Measurements from ENCODE around the gene OPALIN. TPM values are rescaled to one million over a fixed set of nuclear protein-coding genes. Genes with fewer than 3 reads are reported as not detected.

The OPALIN gene
- total RNA-seq, 1 donor from 2014 or later, result not detected

DNA sequence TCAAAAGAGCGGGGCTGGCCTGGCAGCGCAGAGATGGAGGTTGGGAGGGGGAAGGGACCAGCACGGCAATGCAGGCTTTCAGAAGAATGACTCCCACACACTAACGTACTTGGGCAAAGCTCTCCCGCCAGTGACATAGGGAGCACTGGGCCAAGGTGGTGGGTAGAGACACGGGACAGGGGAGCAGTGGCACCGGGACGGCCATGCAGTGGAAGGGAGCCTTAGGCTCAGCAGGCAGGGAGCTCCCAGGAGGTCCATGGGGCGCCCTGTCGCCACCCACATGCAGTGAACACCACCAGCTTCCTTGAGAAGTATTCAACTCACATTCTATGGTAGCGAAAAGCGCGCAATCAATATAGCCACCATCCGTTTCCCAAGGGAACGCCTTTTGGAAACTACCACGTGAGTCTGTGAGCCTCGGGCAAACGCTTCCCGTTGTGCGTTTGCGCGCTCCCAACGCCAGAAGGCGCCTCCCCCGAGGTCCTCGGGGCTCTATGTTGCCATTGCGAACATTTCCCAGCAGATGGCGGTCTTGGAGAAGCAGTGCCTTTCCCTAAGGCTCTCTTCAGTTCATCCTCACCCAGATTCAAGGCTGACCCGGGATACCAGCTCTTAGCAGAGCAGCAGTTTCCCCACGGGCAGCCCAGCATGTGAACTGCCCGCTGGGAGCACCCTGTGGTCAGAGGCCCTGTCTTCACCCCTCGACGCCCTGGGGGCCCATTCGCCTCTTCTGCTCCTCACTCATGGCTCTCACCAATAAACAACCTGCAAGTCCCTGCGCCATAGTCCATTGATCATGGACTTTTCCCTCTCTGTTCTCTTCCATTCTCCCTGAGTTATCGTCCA is 16.4 kb upstream of the OPALIN start:
- DNase-seq, result peak; percentile 90
- ATAC-seq, result peak; percentile 88
- intact Hi-C loops (cut with micrococcal nuclease), result no loop called here

DNA sequence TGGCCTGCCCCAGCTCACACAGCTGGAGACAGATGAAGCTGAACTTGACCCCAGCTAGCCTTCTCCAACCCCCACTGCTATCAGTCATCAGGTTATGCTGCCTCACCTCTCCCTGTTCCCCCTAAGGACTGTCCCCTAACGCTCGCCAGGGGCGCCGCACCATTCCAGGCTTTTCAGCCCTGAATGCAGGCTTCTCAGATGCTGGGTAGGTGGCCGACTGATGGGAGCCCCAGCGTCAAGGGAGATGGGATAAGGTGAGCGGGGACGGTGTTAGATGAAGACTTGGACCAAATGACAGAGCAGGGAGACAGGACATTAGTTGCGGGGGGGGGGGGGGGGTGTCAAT is 15.8 kb upstream of the OPALIN start:
- no peak for ATAC-seq
- DNase-seq, result no peak
- intact Hi-C loops (cut with micrococcal nuclease), result no loop called here

DNA sequence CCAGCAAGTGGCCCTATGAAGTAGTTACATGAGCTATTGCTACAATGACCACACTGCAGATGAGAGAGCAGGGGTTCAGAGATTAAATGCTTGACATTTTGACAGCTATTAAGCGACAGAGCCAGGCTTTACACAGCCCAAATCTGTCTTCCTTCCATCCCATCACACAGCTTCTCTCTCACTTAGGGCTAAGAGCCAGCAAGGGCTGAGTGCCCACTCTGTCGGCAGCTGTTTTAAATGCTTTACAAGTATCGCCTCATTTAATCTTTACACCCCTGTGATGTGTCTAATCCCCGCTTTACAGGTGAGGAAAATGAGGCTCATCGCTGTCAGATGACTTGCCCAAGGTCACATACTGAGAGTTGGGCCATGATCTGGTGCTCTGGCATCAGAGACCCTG is 15.2 kb upstream of the OPALIN start:
- DNase-seq (no peak), ATAC-seq (no peak)
- intact Hi-C loops (cut with micrococcal nuclease), result no loop called here

DNA sequence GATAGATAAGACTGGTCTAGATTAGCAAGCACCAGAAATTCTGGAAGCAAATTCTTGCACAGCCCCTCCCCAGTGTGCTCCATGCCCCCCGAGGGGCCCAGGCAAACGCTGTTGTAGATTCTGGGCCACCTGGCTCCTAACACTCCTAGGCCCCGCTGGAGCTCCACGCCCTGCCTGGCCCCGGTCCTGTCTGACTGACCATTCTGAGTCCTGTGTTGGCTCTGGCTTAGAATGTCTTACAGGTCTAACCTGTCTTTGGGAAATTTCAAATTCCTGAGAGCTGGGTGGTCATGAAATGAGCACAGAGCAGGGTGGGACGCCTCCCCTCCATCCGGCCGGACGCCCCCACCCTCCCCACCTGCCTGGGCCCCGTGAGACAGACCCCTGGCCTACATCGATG is 12.6 kb upstream of the OPALIN start:
- DNase-seq, result no peak
- intact Hi-C loops (cut with micrococcal nuclease), result no loop called here
- no peak for ATAC-seq

DNA sequence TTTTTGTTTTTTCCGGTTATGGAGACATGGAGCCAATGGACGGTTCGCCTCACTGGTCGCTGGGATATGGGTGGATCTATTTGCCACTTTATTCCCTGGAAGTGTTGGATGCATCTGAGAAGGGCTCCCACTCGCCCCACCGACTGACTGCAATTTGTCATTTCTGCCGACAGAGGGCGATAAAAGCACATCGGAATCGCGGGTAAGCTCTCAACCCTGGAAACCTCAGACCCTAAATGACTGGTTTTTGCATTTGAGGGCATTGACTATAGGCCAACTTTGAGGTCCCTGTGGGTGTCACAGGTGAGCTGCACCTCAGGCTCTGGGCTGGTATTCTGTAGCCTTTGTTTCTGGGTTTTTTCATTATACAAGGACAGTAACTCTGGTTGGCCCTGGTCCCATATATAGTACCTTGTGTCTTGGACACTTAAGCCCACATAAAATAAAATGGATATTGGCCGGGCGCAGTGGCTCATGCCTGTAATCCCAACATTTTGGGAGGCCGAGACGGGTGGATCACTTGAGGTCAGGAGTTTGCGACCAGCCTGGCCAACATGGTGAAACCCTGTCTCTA is 11.9 kb upstream of the OPALIN start:
- DNase-seq (no peak), ATAC-seq (peak; percentile 26)
- intact Hi-C loops (cut with micrococcal nuclease), result no loop called here

DNA sequence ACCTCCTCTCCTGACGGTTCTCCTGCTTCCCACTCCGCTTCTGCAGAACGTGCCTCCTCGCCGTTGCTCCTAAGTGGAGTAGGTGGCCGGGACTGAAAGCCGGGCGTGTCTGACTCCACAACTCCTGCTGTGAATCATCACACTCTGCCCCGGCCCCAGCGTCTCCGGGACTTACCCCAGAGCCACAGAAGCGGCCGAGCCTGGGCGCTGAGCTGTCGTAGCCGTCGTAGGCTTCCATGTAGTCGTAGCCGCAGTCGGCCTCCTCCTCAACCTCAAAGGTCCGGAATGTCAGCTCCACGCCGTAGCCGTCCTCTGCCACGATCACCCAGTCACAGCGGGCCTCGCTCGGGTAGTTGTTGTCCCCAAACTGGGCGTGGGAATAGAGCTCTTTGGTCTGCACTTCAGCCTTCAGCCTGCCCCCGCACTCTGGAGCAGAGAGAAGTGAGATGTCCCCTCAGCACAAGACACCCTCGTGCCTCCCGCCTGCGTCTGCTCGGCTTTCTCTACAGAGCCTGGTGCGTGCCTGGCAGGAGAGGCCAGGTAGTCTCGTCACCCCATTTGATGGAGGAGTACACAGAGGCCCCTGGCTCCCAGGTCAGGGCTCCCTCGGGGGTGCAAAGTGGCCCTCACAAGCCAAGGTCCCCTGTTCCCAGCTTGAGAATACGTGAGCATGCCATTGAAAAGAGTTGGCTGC is 11.2 kb upstream of the OPALIN start:
- intact Hi-C loops (cut with micrococcal nuclease), result no loop called here
- ATAC-seq, result no peak
- no peak for DNase-seq

DNA sequence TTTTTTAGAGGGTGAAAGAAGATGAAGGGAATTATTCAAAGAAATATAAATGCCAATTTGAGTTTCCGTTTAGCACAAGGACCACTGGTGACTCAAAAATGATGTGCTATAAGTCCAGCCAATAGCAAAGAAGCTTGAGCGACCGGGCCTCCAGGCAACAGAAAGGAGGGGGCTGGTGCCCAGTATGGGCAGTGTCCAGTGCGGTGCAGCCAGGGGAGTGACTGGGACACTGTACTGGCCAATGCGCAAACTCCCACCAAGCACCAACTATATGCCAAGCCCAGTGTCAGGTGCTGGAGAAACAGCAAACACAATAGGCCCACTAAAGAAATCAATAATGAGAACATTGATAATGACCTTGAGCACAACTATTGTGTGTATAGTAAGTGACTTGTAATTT is 10.2 kb upstream of the OPALIN start:
- no peak for DNase-seq
- ATAC-seq, result no peak
- intact Hi-C loops (cut with micrococcal nuclease), result no loop called here

DNA sequence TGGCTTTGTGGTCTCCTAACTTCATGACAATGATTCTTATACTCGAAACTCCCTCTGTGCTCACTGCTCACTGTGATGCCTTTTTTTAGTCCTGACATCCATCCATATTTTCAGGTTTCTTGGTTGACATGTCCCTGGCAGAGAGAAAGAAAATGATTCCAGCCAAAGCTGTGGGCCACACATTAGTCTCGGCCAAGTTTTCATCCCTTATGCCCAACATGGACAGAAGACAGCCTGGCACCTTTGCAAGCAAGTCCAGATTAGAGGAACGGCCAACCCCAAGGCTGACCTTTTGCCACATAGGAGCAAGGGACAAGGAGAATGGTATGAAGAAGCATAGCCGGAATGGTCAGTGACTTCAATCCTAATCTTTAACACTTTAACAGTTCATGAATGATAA is 8.7 kb upstream of the OPALIN start:
- DNase-seq (no peak), ATAC-seq (peak; percentile 83)
- intact Hi-C loops (cut with micrococcal nuclease), result no loop called here

DNA sequence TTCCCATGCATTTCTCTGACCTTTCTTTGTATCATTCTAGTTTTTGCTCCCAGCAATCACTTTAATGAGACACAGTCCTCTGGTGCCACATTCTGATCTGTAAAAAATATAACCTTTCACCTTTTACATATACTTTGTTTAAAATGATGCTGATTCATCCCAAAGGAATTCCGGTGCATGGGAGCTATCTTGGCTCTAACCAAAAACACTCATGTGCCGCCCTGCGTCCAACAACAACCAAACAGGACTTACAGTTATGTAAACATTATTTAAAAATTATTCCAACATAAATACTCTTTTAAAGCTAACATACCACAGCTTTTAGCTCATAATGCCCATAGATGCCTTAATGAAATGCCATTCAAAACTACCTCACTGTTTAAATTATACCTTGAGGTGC is 7.7 kb upstream of the OPALIN start:
- intact Hi-C loops (cut with micrococcal nuclease), result no loop called here

DNA sequence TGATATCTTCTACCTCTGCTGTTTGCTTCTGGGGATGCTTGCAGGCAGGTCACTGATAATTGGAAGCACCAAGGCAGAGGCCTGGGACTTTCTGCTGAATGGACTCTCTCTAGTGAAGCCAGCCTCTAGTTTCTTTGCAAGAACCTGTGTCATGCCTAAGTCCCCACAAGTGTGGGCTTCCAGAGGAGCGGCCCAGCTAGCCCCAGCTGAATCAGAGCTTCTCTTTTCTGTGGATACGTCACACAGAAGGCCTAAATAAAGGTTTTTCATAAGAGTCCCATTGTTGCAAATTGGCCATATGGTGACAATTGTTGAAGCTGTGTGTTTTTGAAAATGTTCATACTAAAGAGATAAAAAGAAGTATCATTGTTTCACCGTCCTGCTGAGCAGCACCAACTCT is 6.8 kb upstream of the OPALIN start:
- no peak for ATAC-seq
- DNase-seq, result no peak
- intact Hi-C loops (cut with micrococcal nuclease), result no loop called here

More for the DNA sequence above, 7.7 kb upstream of the OPALIN start:
- DNase-seq (no peak), ATAC-seq (no peak)

DNA sequence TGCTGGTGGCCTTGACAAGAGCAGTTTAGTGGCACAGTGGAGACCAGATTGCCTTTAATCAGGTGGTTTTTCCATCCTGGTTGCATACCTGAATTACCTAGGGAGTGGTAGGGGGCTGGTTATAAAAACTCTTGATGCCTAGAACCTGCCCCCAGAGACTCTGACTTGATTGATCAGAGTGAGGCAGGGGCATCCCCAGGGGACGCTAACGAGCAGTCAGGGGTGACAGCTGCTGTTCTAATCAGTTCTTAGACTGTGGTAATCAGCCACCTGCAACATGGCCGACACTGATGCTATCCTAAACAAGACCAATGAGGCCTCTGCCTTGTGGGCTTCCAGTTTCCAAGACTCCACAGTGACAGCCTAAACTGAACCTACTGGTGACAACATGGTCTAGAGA is 2.0 kb upstream of the OPALIN start:
- intact Hi-C loops (cut with micrococcal nuclease), result no loop called here
- no peak for DNase-seq

DNA sequence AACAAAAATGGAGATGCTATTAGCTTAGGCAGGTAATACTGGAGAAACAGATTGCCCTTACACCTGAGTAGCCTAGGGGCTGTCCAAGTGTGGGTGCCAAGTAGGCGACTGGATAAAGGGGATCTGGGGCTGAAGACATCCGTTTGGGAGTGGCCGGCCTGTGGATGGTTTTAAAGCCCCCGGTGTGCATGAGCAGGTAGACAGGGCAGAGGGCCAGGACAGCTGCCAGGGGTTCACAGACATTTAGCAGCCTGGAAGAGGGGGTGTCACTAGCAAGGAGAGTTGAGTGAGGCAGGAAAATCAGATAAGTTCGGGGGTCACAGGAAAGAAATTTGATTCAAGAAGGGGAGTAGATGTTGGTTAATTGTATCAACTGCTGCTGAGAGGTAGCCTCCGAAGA is 1.5 kb upstream of the OPALIN start:
- ATAC-seq, result no peak
- no peak for DNase-seq
- intact Hi-C loops (cut with micrococcal nuclease), result no loop called here

More for the DNA sequence above, 2.0 kb upstream of the OPALIN start:
- ATAC-seq, result no peak

DNA sequence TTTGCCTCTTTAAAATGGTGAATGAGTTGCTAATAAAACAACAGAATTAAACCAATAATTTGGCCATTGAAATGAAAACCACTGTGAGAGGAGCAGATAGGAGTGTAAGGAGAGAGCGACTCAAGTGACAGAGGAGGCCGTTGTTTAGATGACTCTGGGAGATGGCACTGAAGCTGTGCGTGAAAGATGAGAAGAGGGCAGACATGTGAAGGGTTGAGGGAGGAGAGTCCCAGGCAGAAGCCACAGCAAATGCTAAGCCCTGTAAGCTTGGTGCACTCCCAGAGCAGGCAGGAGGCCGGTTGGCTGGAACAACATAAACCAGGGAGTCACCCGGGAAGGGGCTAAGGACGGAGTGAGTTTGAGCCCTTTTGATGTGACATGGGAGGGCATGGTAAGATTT is 814 bp upstream of the OPALIN start:
- intact Hi-C loops (cut with micrococcal nuclease), result no loop called here
- no peak for DNase-seq
- ATAC-seq, result no peak

DNA sequence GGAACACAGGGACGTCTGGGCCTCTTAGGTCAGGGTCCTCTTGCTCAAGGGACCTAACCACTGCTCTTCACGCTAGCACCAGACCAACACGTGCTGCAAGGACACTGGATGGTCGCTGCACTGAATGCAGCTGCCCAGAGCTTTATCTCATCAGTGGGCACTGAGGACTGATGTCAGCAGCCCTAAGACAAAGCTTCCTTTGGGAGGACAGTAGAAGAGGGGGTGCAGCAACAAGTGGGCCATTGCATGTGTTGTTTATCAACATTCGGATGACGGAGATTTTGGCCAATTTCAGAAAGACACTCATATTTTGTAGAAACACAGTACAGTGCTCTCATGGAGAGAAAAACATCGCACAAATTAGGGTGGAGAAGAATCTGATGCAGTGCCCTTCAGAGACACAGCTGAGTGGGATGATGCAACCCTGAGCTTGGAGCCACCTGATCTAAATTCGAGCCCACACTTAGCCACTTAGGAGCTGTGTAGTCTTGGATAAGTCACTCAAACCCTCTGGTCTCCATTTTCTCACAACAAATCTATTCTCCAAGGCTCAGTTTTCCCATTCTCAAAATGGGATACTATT is 1.7 kb downstream of the OPALIN start:
- intact Hi-C loops (cut with micrococcal nuclease), result no loop called here
- ATAC-seq, result no peak
- no peak for DNase-seq

DNA sequence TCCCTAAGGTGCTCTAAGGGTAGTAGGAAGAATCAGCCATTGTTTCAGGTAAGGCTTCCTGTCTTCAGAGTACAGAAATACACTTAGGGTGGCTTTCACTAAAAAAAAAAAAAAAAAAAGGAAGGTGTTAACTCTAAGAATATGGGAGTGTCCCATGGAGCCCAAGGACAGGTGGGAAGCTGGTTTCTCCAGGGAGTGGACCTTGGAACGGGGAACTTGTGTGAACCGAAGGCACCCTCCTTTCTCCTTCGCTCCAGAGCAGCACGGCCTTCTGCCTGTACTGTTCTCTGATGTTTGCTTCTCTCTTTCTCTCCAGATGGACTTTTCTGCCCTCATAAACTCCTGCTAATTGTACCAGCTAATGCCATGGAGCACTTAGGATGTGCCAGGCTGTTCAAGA is 6.2 kb downstream of the OPALIN start:
- intact Hi-C loops (cut with micrococcal nuclease), result no loop called here
- ATAC-seq (no peak), DNase-seq (no peak)

DNA sequence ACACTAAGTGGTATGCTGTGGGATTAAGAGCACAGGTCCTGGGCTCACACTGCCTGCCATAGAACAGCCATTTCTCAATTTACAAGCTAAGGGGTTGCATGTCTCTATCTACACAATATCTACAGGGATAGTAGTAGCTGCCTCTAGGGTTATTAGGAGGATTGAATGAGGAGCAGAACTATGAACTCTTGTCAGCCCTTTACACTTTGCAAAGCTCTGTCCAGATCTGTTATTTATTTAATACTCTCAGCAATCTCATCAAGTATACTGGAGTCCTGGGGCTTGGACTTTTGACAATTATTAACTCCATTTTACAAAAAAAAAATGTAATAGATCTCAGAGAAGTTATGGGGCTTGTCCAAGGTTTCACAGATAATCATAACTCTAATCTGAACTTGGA is 6.8 kb downstream of the OPALIN start:
- intact Hi-C loops (cut with micrococcal nuclease), result no loop called here
- DNase-seq (no peak), ATAC-seq (no peak)

DNA sequence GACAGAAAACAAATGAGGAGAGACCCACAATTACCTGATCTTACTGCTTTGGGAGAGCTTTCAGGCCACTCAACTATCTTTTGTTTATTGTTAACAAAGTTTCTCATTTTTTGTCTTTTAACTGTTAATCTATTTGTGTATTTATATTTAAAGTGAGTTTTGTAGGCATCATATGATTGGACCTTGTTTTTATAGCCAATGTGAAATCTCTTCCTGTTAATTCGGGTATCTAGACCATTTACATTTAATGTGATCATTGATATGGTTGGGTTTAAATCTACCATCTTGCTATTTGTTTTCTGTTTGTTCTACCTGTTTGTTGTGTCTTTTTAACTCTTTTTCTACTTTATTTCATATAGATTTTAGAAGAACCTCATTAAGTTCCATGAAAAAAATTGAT is 12.5 kb downstream of the OPALIN start:
- no peak for ATAC-seq
- intact Hi-C loops (cut with micrococcal nuclease), result no loop called here
- DNase-seq, result no peak

DNA sequence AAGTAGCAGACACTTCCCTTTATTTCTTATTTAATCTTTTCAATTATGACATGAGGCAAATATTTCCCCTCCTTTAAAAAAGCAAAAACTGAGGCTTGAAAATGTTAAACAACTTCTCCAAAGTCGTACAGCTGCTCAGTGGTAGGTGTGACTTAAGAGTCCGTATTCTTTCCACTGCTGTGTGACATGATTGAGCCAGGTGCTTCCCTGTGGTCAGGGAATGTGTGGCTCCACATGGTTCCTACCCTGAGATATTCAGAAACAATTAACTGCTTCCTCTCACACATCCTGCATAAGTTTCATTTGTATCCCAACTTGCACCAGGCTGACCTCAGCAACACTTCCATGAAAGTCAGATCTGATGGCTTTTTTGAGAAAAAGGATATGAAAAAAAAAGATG is 13.6 kb downstream of the OPALIN start:
- intact Hi-C loops (cut with micrococcal nuclease), result no loop called here
- DNase-seq (no peak), ATAC-seq (no peak)

DNA sequence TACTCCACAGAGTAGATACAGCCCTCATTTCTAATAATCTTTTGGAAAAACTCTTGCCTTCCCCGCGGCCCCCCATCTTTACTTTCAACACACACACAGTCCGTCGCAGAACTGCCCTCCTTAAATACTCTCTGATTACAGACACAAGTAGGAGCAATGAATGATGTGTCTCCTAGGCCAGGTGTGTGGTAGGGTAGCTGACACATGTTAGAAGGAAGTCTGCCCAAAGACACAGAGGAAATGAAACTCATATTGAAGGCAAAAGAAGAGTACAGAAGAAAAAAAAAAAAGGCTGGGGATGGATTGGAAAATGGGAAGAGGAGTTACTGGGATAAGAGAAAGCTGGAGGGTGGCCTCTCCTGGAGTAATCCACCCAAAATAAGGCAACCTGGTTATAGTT is 14.6 kb downstream of the OPALIN start:
- intact Hi-C loops (cut with micrococcal nuclease), result no loop called here
- DNase-seq (no peak), ATAC-seq (no peak)

DNA sequence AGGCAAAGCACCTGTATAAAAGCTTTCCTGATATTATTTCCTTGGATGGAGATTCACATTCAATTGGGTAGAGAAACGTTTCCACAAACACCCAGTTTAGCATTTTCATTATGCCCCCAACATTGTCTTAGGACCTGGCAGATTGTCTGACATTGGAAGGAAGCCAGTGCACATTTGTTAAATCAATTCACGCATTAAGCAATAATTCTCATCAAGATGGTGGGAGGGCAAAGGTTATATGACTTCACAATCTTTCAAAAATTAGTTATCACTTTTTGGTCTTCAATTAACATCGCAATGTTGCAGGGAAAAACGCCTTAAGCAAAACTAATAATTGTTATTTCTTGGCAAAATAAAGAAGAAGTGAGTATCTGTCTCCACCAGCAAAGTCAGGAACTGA is 16.4 kb downstream of the OPALIN start:
- ATAC-seq, result no peak
- DNase-seq, result no peak
- intact Hi-C loops (cut with micrococcal nuclease), result no loop called here

Measured in left ventricle myocardium superior (tissue), 1 donor.